MM.1S (cell line): ENCODE results near the gene LIMCH1.

Source experiments
- DNase-seq: peaks from one replicate; pipeline ENCODE4 v3.0.0-alpha.2; 2015
- H2AFZ ChIP-seq: fragments of 300-600 bp; sonication (generic); 2 replicates; pipeline ENCODE4 v1.6.0; 2016; ENCODE audit warnings: antibody characterized with exemption, low read length
- H3F3A ChIP-seq: fragments of 300-600 bp; sonication (generic); 2 replicates; pipeline ENCODE4 v1.6.1; 2016; ENCODE audit warnings: mild to moderate bottlenecking, antibody characterized with exemption, low read length, moderate library complexity, mixed read lengths; ENCODE audit not compliant: insufficient read depth
- H3K27ac ChIP-seq: fragments of 300-600 bp; sonication (generic); 2 replicates; pipeline ENCODE4 v1.5.1; 2016; ENCODE audit warnings: mild to moderate bottlenecking, low read length
- H3K27me3 ChIP-seq: fragments of 300-600 bp; sonication (generic); replicated peaks from 2 replicates; pipeline ENCODE4 v1.6.0; 2016; ENCODE audit warnings: low read length; ENCODE audit not compliant: insufficient read depth
- H3K36me3 ChIP-seq: fragments of 300-600 bp; sonication (generic); replicated peaks from 2 replicates; pipeline ENCODE4 v1.6.1; 2016; ENCODE audit warnings: mild to moderate bottlenecking, low read length, mixed read lengths; ENCODE audit not compliant: insufficient read depth
- H3K4me1 ChIP-seq: fragments of 300-600 bp; sonication (generic); 2 replicates; pipeline ENCODE4 v1.6.1; 2016; ENCODE audit warnings: low read length, mixed read lengths
- H3K4me2 ChIP-seq: fragments of 300-600 bp; sonication (generic); 2 replicates; pipeline ENCODE4 v1.6.0; 2016; ENCODE audit warnings: low read depth, low read length
- H3K4me3 ChIP-seq: fragments of 300-600 bp; sonication (generic); 2 replicates; pipeline ENCODE4 v1.5.1; 2016; ENCODE audit warnings: low read length, mixed read lengths
- H3K79me2 ChIP-seq: fragments of 300-600 bp; sonication (generic); 2 replicates; pipeline ENCODE4 v1.6.1; 2016; ENCODE audit warnings: mixed run types, low read length, mixed read lengths
- H3K9ac ChIP-seq: fragments of 300-600 bp; sonication (generic); 2 replicates; pipeline ENCODE4 v1.6.1; 2016; ENCODE audit warnings: low read length, mixed read lengths
- H3K9me2 ChIP-seq: fragments of 300-600 bp; sonication (generic); replicated peaks from 2 replicates; pipeline ENCODE4 v1.6.1; 2016; ENCODE audit warnings: mild to moderate bottlenecking, low read length, mixed read lengths; ENCODE audit not compliant: insufficient read depth
- H3K9me3 ChIP-seq: fragments of 300-600 bp; sonication (generic); replicated peaks from 2 replicates; pipeline ENCODE4 v1.6.1; 2016; ENCODE audit warnings: mild to moderate bottlenecking, low read length, mixed read lengths; ENCODE audit not compliant: insufficient read depth
- H4K20me1 ChIP-seq: fragments of 300-600 bp; sonication (generic); 2 replicates; pipeline ENCODE4 v1.6.1; 2016; ENCODE audit warnings: mild to moderate bottlenecking, low read length, moderate library complexity, mixed read lengths; ENCODE audit not compliant: insufficient read depth
- CTCF ChIP-seq: fragments of 300-600 bp; sonication (generic); IDR thresholded peaks from 2 replicates; pipeline ENCODE4 v1.5.1; 2016; ENCODE audit warnings: antibody characterized with exemption, low read length, mixed read lengths
- EZH2 ChIP-seq: fragments of 300-600 bp; sonication (generic); optimal IDR thresholded peaks from 2 replicates; pipeline ENCODE3; 2017; ENCODE audit warnings: low read depth, mild to moderate bottlenecking, antibody characterized with exemption, low read length, mixed read lengths
- EZH2phosphoT487 ChIP-seq: fragments of 300-600 bp; sonication (generic); IDR thresholded peaks from 2 replicates; pipeline ENCODE4 v1.6.1; 2018; ENCODE audit warnings: antibody characterized with exemption, low read length

LIMCH1 gene

GRCh38 chr4:41723286-41723685 lies 185.3 kb downstream of the LIMCH1 start:
- no peak overlapping the region for H3K9ac ChIP-seq
- no peak overlapping the region for H3K4me2 ChIP-seq
- no peaks in the 10 kb centered on the region for H3F3A ChIP-seq
- no peaks in the 10 kb centered on the region for H3K4me1 ChIP-seq
- no peak overlapping the region for H3K4me3 ChIP-seq
- H3K36me3 ChIP-seq, result no peaks in the 10 kb centered on the region
- TF ChIP-seq EZH2, result no peak
- TF ChIP-seq EZH2phosphoT487, result no peak
- no peak for TF ChIP-seq CTCF
- H2AFZ ChIP-seq, result no peak overlapping the region
- no peak for DNase-seq
- no peaks in the 10 kb centered on the region for H3K9me3 ChIP-seq
- H3K79me2 ChIP-seq, result no peaks in the 10 kb centered on the region
- no peaks in the 10 kb centered on the region for H3K27me3 ChIP-seq
- no peak overlapping the region for H3K27ac ChIP-seq
- H3K9me2 ChIP-seq, result no peaks in the 10 kb centered on the region
- no peaks in the 10 kb centered on the region for H4K20me1 ChIP-seq

GRCh38 chr4:41725254-41725653 lies 187.3 kb downstream of the LIMCH1 start:
- no peaks in the 10 kb centered on the region for H3F3A ChIP-seq
- H4K20me1 ChIP-seq, result no peaks in the 10 kb centered on the region
- H3K9me3 ChIP-seq, result no peaks in the 10 kb centered on the region
- H3K4me3 ChIP-seq, result no peak overlapping the region
- H3K9ac ChIP-seq, result no peak overlapping the region
- no peak overlapping the region for H2AFZ ChIP-seq
- TF ChIP-seq CTCF, result no peak
- no peak for TF ChIP-seq EZH2
- TF ChIP-seq EZH2phosphoT487, result no peak
- H3K36me3 ChIP-seq, result no peaks in the 10 kb centered on the region
- H3K9me2 ChIP-seq, result no peaks in the 10 kb centered on the region
- no peaks in the 10 kb centered on the region for H3K4me1 ChIP-seq
- H3K79me2 ChIP-seq, result no peaks in the 10 kb centered on the region
- no peaks in the 10 kb centered on the region for H3K27me3 ChIP-seq
- H3K4me2 ChIP-seq, result no peak overlapping the region
- H3K27ac ChIP-seq, result no peak overlapping the region
- no peak for DNase-seq

- no peaks in the 10 kb centered on the region for H3F3A ChIP-seq
- no peak overlapping the region for H3K4me2 ChIP-seq
- H3K27me3 ChIP-seq, result no peaks in the 10 kb centered on the region
- H3K9me2 ChIP-seq, result no peaks in the 10 kb centered on the region
- no peaks in the 10 kb centered on the region for H3K4me1 ChIP-seq
- H3K9ac ChIP-seq, result no peak overlapping the region
- H3K4me3 ChIP-seq, result no peak overlapping the region
- H4K20me1 ChIP-seq, result no peaks in the 10 kb centered on the region
- no peak overlapping the region for H3K27ac ChIP-seq
- no peak for TF ChIP-seq EZH2phosphoT487
- no peak for TF ChIP-seq EZH2
- TF ChIP-seq CTCF, result no peak
- H3K36me3 ChIP-seq, result no peaks in the 10 kb centered on the region
- DNase-seq, result no peak
- H3K79me2 ChIP-seq, result no peaks in the 10 kb centered on the region
- no peak overlapping the region for H2AFZ ChIP-seq
- no peaks in the 10 kb centered on the region for H3K9me3 ChIP-seq
Measured at GRCh38 chr4:41727861-41728572, 190.1 kb downstream of the LIMCH1 start.
